Activated T-cell treated with anti-CD3 and anti-CD28 coated beads, Interleukin-2, amount 50 U/mL, for 72 hours (primary cell): ENCODE results near the gene THEMIS2. TPM values are rescaled to one million over a fixed set of nuclear protein-coding genes. Genes with fewer than 3 reads are reported as not detected.
"Not testable (repeated sequence)": the region's sequence is repeated elsewhere in the genome, so short reads cannot be mapped to it uniquely, and the experiment has no call there.

ENCODE experiments used
- ATAC-seq, 2 donors: fragments of 150-1000 bp; cut with Tn5 transposase; replicated peaks in 1 of 2; 2 replicates each; pipeline ENCODE4 v1.10.0; 2021; ENCODE audit warnings: moderate library complexity in 2 of 2, mild to moderate bottlenecking in 1 of 2
- DNase-seq, 2 donors: peaks; one replicate each; pipeline ENCODE4 v3.0.0; 2021 to 2022; ENCODE audit warnings: mixed read lengths in 1 of 2
- H3K27ac Mint-ChIP-seq: one replicate; pipeline ENCODE4 v1.8.0; 2022; ENCODE audit warnings: mild to moderate bottlenecking, moderate library complexity, mixed read lengths
- H3K27me3 Mint-ChIP-seq: one replicate; pipeline ENCODE4 v1.8.0; 2022; ENCODE audit warnings: low read depth, mixed read lengths
- H3K36me3 Mint-ChIP-seq, 2 donors: one replicate each; pipeline ENCODE4 v1.8.0; 2022; ENCODE audit warnings: mixed read lengths in 2 of 2, mild to moderate bottlenecking in 1 of 2; ENCODE audit not compliant: insufficient read depth in 2 of 2
- H3K4me1 Mint-ChIP-seq: one replicate; pipeline ENCODE4 v1.8.0; 2022; ENCODE audit warnings: low read depth, mixed read lengths
- H3K4me3 Mint-ChIP-seq, 2 donors: one replicate each; pipeline ENCODE4 v1.8.0; 2022; ENCODE audit warnings: mild to moderate bottlenecking in 2 of 2, mixed read lengths in 2 of 2, moderate library complexity in 2 of 2
- H3K9me3 Mint-ChIP-seq, 2 donors: one replicate each; pipeline ENCODE4 v1.8.0; 2022; ENCODE audit warnings: mixed read lengths in 2 of 2
- total RNA-seq, 2 donors: library from RNA; stranded (reverse); gene quantifications; one replicate each; pipeline ENCODE4 v1.2.3, GENCODE V29; 2022

THEMIS2 gene
- total RNA-seq = 10 to 100 TPM; 26.0 to 81.0 TPM

- DNase-seq (peak; percentile 85 to 86), ATAC-seq (peak; percentile 72 to 83)
- H3K27ac Mint-ChIP-seq = peak within 1 kb of the TSS; percentile 79
- H3K4me3 Mint-ChIP-seq = peak within 1 kb of the TSS; percentile 93 to 97
- peaks cover 53% of the 10 kb centered on the region for H3K4me1 Mint-ChIP-seq
- H3K27me3 Mint-ChIP-seq = no peaks in the 10 kb centered on the region
- no peaks in the 10 kb centered on the region for H3K9me3 Mint-ChIP-seq
- peaks cover 1 to 8% of the 10 kb centered on the region in 2 donors for H3K36me3 Mint-ChIP-seq
Observed at GRCh38 chr1:27872059-27872801, at the start of gene THEMIS2. Gene THEMIS2, plus strand, starts transcription at chr1:27872544. Its CDS starts 28 bp downstream, at chr1:27872572.

GRCh38 chr1:27823784-27824183 lies 48.6 kb upstream of the THEMIS2 start:
- DNase-seq (no peak), ATAC-seq (no peak)
- Mint-ChIP-seq H3K4me1 (no peaks in the 10 kb centered on the region), H3K4me3 (no peak overlapping the region), H3K27me3 (no peaks in the 10 kb centered on the region), H3K27ac (no peak overlapping the region), H3K9me3 (no peaks in the 10 kb centered on the region), H3K36me3 (peaks cover 0 to 4% of the 10 kb centered on the region in 2 donors)

- no peaks in the 10 kb centered on the region for H3K4me1 Mint-ChIP-seq
- H3K27ac Mint-ChIP-seq = no peak overlapping the region
- DNase-seq (no peak), ATAC-seq (no peak)
- peaks cover 0 to 2% of the 10 kb centered on the region in 2 donors for H3K36me3 Mint-ChIP-seq
- H3K27me3 Mint-ChIP-seq = no peaks in the 10 kb centered on the region
- no peak overlapping the region for H3K4me3 Mint-ChIP-seq
- H3K9me3 Mint-ChIP-seq = no peaks in the 10 kb centered on the region
Observed at GRCh38 chr1:27824411-27824810, 47.9 kb upstream of the THEMIS2 start.

GRCh38 chr1:27829339-27829960 lies 42.9 kb upstream of the THEMIS2 start:
- not testable (repeated sequence) for ATAC-seq, H3K36me3 Mint-ChIP-seq, H3K27me3 Mint-ChIP-seq, DNase-seq, H3K9me3 Mint-ChIP-seq
- peak overlapping the region; percentile 97 for H3K27ac Mint-ChIP-seq
- H3K4me1 Mint-ChIP-seq = peaks cover 27% of the 10 kb centered on the region
- H3K4me3 Mint-ChIP-seq = peak overlapping the region; percentile 98

- Mint-ChIP-seq H3K4me3 (peak within 1 kb of the TSS; percentile 98), H3K9me3 (no peaks in the 10 kb centered on the region), H3K27me3 (no peaks in the 10 kb centered on the region), H3K27ac (peak within 1 kb of the TSS; percentile 97), H3K4me1 (peaks cover 37% of the 10 kb centered on the region), H3K36me3 (peaks cover 3% of the 10 kb centered on the region in 2 donors)
- DNase-seq (peak; percentile 92), ATAC-seq (peak; percentile 99)
Observed at GRCh38 chr1:27830621-27831440, 41.5 kb upstream of the THEMIS2 start, which contains the start of gene PPP1R8. Gene PPP1R8, plus strand, starts transcription at chr1:27830782. Its CDS starts 54 bp downstream, at chr1:27830836.

GRCh38 chr1:27831568-27832410 lies 40.6 kb upstream of the THEMIS2 start:
- H3K27ac Mint-ChIP-seq = peak overlapping the region; percentile 97
- no peak for ATAC-seq
- H3K27me3 Mint-ChIP-seq = no peaks in the 10 kb centered on the region
- H3K36me3 Mint-ChIP-seq = peaks cover 3 to 6% of the 10 kb centered on the region in 2 donors
- peak overlapping the region; percentile 98 for H3K4me3 Mint-ChIP-seq
- no peaks in the 10 kb centered on the region for H3K9me3 Mint-ChIP-seq
- H3K4me1 Mint-ChIP-seq = peaks cover 40% of the 10 kb centered on the region
- DNase-seq = no peak

GRCh38 chr1:27832762-27833161 lies 39.6 kb upstream of the THEMIS2 start:
- Mint-ChIP-seq H3K4me1 (peaks cover 40% of the 10 kb centered on the region), H3K36me3 (peaks cover 3 to 10% of the 10 kb centered on the region in 2 donors), H3K27me3 (no peaks in the 10 kb centered on the region), H3K27ac (no peak overlapping the region), H3K9me3 (no peaks in the 10 kb centered on the region), H3K4me3 (peak overlapping the region; percentile 2 to 98)
- DNase-seq = no peak
- ATAC-seq = no peak

- no peak overlapping the region for H3K27ac Mint-ChIP-seq
- no peak for DNase-seq
- H3K27me3 Mint-ChIP-seq = no peaks in the 10 kb centered on the region
- H3K9me3 Mint-ChIP-seq = no peaks in the 10 kb centered on the region
- ATAC-seq = no peak
- no peak overlapping the region for H3K4me3 Mint-ChIP-seq
- H3K36me3 Mint-ChIP-seq = peaks cover 3 to 10% of the 10 kb centered on the region in 2 donors
- H3K4me1 Mint-ChIP-seq = peaks cover 40% of the 10 kb centered on the region
Observed at GRCh38 chr1:27833470-27833869, 38.9 kb upstream of the THEMIS2 start.

- H3K27ac Mint-ChIP-seq = peak overlapping the region; percentile 77
- no peak overlapping the region for H3K4me3 Mint-ChIP-seq
- no peaks in the 10 kb centered on the region for H3K9me3 Mint-ChIP-seq
- peaks cover 40% of the 10 kb centered on the region for H3K4me1 Mint-ChIP-seq
- no peaks in the 10 kb centered on the region for H3K27me3 Mint-ChIP-seq
- no peak for DNase-seq
- no peak for ATAC-seq
- H3K36me3 Mint-ChIP-seq = peaks cover 3 to 14% of the 10 kb centered on the region in 2 donors
Observed at GRCh38 chr1:27835046-27835445, 37.3 kb upstream of the THEMIS2 start.

GRCh38 chr1:27835501-27835900 lies 36.8 kb upstream of the THEMIS2 start:
- H3K36me3 Mint-ChIP-seq = peaks cover 3 to 14% of the 10 kb centered on the region in 2 donors
- peaks cover 40% of the 10 kb centered on the region for H3K4me1 Mint-ChIP-seq
- no peak overlapping the region for H3K4me3 Mint-ChIP-seq
- DNase-seq (no peak), ATAC-seq (no peak)
- peak overlapping the region; percentile 77 for H3K27ac Mint-ChIP-seq
- no peaks in the 10 kb centered on the region for H3K27me3 Mint-ChIP-seq
- no peaks in the 10 kb centered on the region for H3K9me3 Mint-ChIP-seq

GRCh38 chr1:27849951-27850350 lies 22.4 kb upstream of the THEMIS2 start:
- DNase-seq (no peak), ATAC-seq (no peak)
- H3K9me3 Mint-ChIP-seq = no peaks in the 10 kb centered on the region
- H3K36me3 Mint-ChIP-seq = peaks cover 5 to 21% of the 10 kb centered on the region in 2 donors
- H3K27ac Mint-ChIP-seq = no peak overlapping the region
- no peaks in the 10 kb centered on the region for H3K27me3 Mint-ChIP-seq
- H3K4me3 Mint-ChIP-seq = no peak overlapping the region
- no peaks in the 10 kb centered on the region for H3K4me1 Mint-ChIP-seq

GRCh38 chr1:27855085-27855484 lies 17.3 kb upstream of the THEMIS2 start:
- H3K4me1 Mint-ChIP-seq = peaks cover 12% of the 10 kb centered on the region
- no peak overlapping the region for H3K27ac Mint-ChIP-seq
- no peaks in the 10 kb centered on the region for H3K27me3 Mint-ChIP-seq
- ATAC-seq = no peak
- no peaks in the 10 kb centered on the region for H3K9me3 Mint-ChIP-seq
- peaks cover 3 to 6% of the 10 kb centered on the region in 2 donors for H3K36me3 Mint-ChIP-seq
- no peak overlapping the region for H3K4me3 Mint-ChIP-seq
- DNase-seq = no peak
